B cell (primary cell): ENCODE data around the gene SLC22A13. TPM values are rescaled to one million over a fixed set of nuclear protein-coding genes. Genes with fewer than 3 reads are reported as not detected.

ENCODE experiments used
- ATAC-seq: fragments of 200-7000 bp; cut with Tn5 transposase; one replicate; pipeline ENCODE4 v1.10.0; 2021; ENCODE audit warnings: low read depth, mild to moderate bottlenecking, moderate number of reproducible peaks, moderate library complexity
- CTCF ChIA-PET: fragments of 350-600 bp; sonication (Branson Sonifier 250); formaldehyde crosslinking; loops from one replicate; lab custom pipeline; 2021; ENCODE audit warnings: antibody characterized with exemption, inconsistent platforms; lab: Charles Lee
- POLR2A ChIA-PET: fragments of 350-600 bp; sonication (Branson Sonifier 250); formaldehyde crosslinking; loops from one replicate; lab custom pipeline; 2021; ENCODE audit warnings: antibody characterized with exemption; lab: Charles Lee
- DNase-seq: peaks from one replicate; pipeline ENCODE4 v3.0.0; 2013
- H2AFZ ChIP-seq: 2 replicates; pipeline ENCODE4 v1.6.1; 2012; ENCODE audit warnings: mild to moderate bottlenecking, low read depth, low read length; ENCODE audit not compliant: insufficient read depth, poor library complexity, severe bottlenecking
- H3K27ac ChIP-seq, 2 donors: 1 replicate in 1 of 2; 2 replicates in 1 of 2; pipeline ENCODE4 v1.5.1; 2012 to 2013; ENCODE audit warnings: low read length in 2 of 2, mild to moderate bottlenecking in 2 of 2, moderate library complexity in 1 of 2
- H3K27me3 ChIP-seq, 4 experiments: fragments of 200-600 bp in 1 of 4; sonication (generic) in 1 of 4; replicated peaks in 1 of 4; 1 replicate in 2 of 4; 2 replicates in 2 of 4; pipeline versions ENCODE4 v1.6.1 to v1.7.0; 2013 to 2016; ENCODE audit warnings: low read length in 3 of 4, mild to moderate bottlenecking in 2 of 4, mixed read lengths in 1 of 4, moderate library complexity in 1 of 4; ENCODE audit not compliant: insufficient read depth in 4 of 4, control insufficient read depth in 3 of 4; ENCODE audit errors: control extremely low read depth in 1 of 4
- H3K36me3 ChIP-seq, 2 experiments: replicated peaks in 1 of 2; 1 replicate in 1 of 2; 2 replicates in 1 of 2; pipeline versions ENCODE4 v1.6.1 to v1.7.1; 2013; ENCODE audit warnings: low read length in 1 of 2; ENCODE audit not compliant: insufficient read depth in 2 of 2, control insufficient read depth in 1 of 2; ENCODE audit errors: control extremely low read depth in 1 of 2, extremely low read depth in 1 of 2
- H3K4me1 ChIP-seq, 2 donors: fragments of 200-600 bp in 1 of 2; sonication (generic) in 1 of 2; 1 replicate in 1 of 2; 2 replicates in 1 of 2; pipeline versions ENCODE4 v1.5.1 to v1.6.1; 2013 to 2017; ENCODE audit warnings: low read length in 2 of 2; ENCODE audit not compliant: control insufficient read depth in 2 of 2, insufficient read depth in 2 of 2
- H3K4me2 ChIP-seq: replicated peaks from 2 replicates; pipeline ENCODE3; 2012; ENCODE audit warnings: mild to moderate bottlenecking, low read depth, low read length; ENCODE audit not compliant: poor library complexity, severe bottlenecking
- H3K4me3 ChIP-seq, 5 experiments: fragments of 200-600 bp in 1 of 5; sonication (generic) in 1 of 5; 1 replicate in 3 of 5; 2 replicates in 2 of 5; pipeline versions ENCODE4 v1.5.1 to v1.7.0; 2011 to 2016; ENCODE audit warnings: low read length in 4 of 5, mild to moderate bottlenecking in 4 of 5, low read depth in 2 of 5, control low read depth in 1 of 5, moderate library complexity in 1 of 5; ENCODE audit not compliant: insufficient read depth in 1 of 5; ENCODE audit errors: control extremely low read depth in 1 of 5, extremely low read depth in 1 of 5
- H3K79me2 ChIP-seq: fragments of 200-600 bp; sonication (generic); one replicate; pipeline ENCODE4 v1.6.0; 2016; ENCODE audit warnings: low read length; ENCODE audit not compliant: control insufficient read depth, insufficient read depth
- H3K9ac ChIP-seq: fragments of 200-600 bp; sonication (generic); 2 replicates; pipeline ENCODE4 v1.6.1; 2017; ENCODE audit warnings: mild to moderate bottlenecking, low read length, moderate library complexity
- H3K9me3 ChIP-seq, 3 donors: one replicate each; pipeline versions ENCODE4 v1.6.1 to v1.7.1; 2013; ENCODE audit warnings: low read length in 2 of 3; ENCODE audit not compliant: control insufficient read depth in 2 of 3, insufficient read depth in 1 of 3; ENCODE audit errors: control extremely low read depth in 1 of 3
- H4K20me1 ChIP-seq: 2 replicates; pipeline ENCODE4 v1.6.0; 2012; ENCODE audit warnings: mild to moderate bottlenecking, low read length; ENCODE audit not compliant: insufficient read depth, control insufficient read depth, poor library complexity, severe bottlenecking
- H3K27ac Mint-ChIP-seq: one replicate; pipeline ENCODE4 v1.8.0; 2021; ENCODE audit warnings: mixed read lengths
- H3K27me3 Mint-ChIP-seq: one replicate; pipeline ENCODE4 v1.8.0; 2021; ENCODE audit warnings: mixed read lengths
- H3K4me1 Mint-ChIP-seq: one replicate; pipeline ENCODE4 v1.8.0; 2021; ENCODE audit warnings: mixed read lengths
- H3K4me3 Mint-ChIP-seq: one replicate; pipeline ENCODE4 v1.8.0; 2021; ENCODE audit warnings: mixed read lengths
- H3K9me3 Mint-ChIP-seq: one replicate; pipeline ENCODE4 v1.8.0; 2022; ENCODE audit warnings: mixed read lengths; ENCODE audit not compliant: insufficient read depth
- EZH2 ChIP-seq: IDR thresholded peaks from 2 replicates; pipeline ENCODE4 v1.6.1; 2012; ENCODE audit warnings: borderline replicate concordance, low read depth, mild to moderate bottlenecking, moderate library complexity, low read length; ENCODE audit not compliant: insufficient read depth, poor library complexity, severe bottlenecking
- WGBS: methylation state at CpG from one replicate; pipeline ENCODE4 v1.1.5; 2013; ENCODE audit warnings: missing lambda C conversion rate; ENCODE audit not compliant: insufficient coverage; 5-methylcytosine and 5-hydroxymethylcytosine counted together
- intact Hi-C: fragments of 100-400 bp; cut with micrococcal nuclease; formaldehyde crosslinking; loops from one replicate; pipeline ENCODE4 v1.10.0; 2022
- polyA plus RNA-seq: library from polyadenylated mRNA; depleted of rRNA; stranded (reverse); fragments of >200 nt; gene quantifications from 2 replicates; pipeline ENCODE4 v1.2.3, GENCODE V29; 2012
- total RNA-seq, 2 donors: library from RNA; stranded (reverse); fragments of 120-200 nt in 1 of 2; gene quantifications; 1 replicate in 1 of 2; 2 replicates in 1 of 2; pipeline versions ENCODE4 v1.2.3 to v1.2.4, GENCODE V29; 2013 to 2022
- TF ChIP-seq, protein P1 (sequence below): fragments of 200-600 bp; IDR thresholded peaks from one replicate; pipeline ENCODE4 v1.8.0; 2022; ENCODE audit warnings: antibody characterized with exemption, mild to moderate bottlenecking

The SLC22A13 gene
- total and polyA plus RNA-seq, 2 donors (not counting 1 experiment from before 2014, with no cell fraction given), result 0.31 to 0.91 TPM

DNA sequence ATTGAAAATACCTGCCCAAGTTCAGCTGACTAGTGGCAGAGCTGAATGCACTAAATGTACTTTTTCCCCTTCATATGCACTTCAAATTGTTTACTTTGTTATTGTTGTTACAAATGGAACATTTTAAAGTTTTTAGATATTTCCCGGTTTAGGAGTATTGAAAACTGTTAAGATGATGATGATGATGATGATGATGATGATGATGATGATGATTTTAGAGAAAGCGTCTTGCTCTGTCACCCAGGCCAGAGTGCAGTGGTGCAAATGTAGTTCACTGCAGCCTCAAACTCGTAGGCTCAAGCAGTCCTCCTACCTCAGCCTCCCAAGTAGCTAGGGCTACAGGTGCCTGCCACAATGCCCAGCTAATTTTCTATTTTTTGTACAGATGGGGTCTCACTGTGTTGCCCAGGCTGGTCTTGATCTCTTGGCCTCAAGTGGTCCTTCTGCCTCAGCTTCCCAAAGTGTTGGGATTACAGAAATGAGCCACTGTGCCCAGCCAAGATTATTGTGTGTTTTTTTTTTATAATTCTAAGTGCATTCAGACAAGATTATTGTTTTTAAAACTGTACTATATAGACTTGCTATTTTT is 45.9 kb upstream of the SLC22A13 start:
- CTCF ChIA-PET, result interaction anchor here (1.1 kb wide), 1 partner anchor 9 kb away, joined by 3 read pairs; no protein-coding TSS in a partner anchor
- H2AFZ ChIP-seq, result no peak overlapping the region
- H3K36me3 ChIP-seq, result peaks cover 9 to 13% of the 10 kb centered on the region in 2 experiments
- POLR2A ChIA-PET, result no interaction called here
- no peak for ATAC-seq
- no peak overlapping the region for H3K4me2 ChIP-seq
- H3K4me1 Mint-ChIP-seq, result peaks cover 9% of the 10 kb centered on the region
- no peak overlapping the region for H3K27ac ChIP-seq
- no peak for TF ChIP-seq EZH2
- TF ChIP-seq, protein P1, sequence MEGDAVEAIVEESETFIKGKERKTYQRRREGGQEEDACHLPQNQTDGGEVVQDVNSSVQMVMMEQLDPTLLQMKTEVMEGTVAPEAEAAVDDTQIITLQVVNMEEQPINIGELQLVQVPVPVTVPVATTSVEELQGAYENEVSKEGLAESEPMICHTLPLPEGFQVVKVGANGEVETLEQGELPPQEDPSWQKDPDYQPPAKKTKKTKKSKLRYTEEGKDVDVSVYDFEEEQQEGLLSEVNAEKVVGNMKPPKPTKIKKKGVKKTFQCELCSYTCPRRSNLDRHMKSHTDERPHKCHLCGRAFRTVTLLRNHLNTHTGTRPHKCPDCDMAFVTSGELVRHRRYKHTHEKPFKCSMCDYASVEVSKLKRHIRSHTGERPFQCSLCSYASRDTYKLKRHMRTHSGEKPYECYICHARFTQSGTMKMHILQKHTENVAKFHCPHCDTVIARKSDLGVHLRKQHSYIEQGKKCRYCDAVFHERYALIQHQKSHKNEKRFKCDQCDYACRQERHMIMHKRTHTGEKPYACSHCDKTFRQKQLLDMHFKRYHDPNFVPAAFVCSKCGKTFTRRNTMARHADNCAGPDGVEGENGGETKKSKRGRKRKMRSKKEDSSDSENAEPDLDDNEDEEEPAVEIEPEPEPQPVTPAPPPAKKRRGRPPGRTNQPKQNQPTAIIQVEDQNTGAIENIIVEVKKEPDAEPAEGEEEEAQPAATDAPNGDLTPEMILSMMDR, result no peak
- H3K27ac Mint-ChIP-seq, result no peak overlapping the region
- H4K20me1 ChIP-seq, result no peaks in the 10 kb centered on the region
- no peak for DNase-seq
- H3K9ac ChIP-seq, result no peak overlapping the region
- WGBS, result 96% methylated on average over 3 of the region's 3 CpGs
- no peaks in the 10 kb centered on the region for H3K4me1 ChIP-seq
- H3K27me3 ChIP-seq, result no peaks in the 10 kb centered on the region
- H3K9me3 ChIP-seq, result no peaks in the 10 kb centered on the region
- H3K27me3 Mint-ChIP-seq, result no peaks in the 10 kb centered on the region
- H3K4me3 ChIP-seq, result no peak overlapping the region
- H3K79me2 ChIP-seq, result no peaks in the 10 kb centered on the region
- no peaks in the 10 kb centered on the region for H3K9me3 Mint-ChIP-seq
- intact Hi-C loops, result no loop called here
- H3K4me3 Mint-ChIP-seq, result no peak overlapping the region

DNA sequence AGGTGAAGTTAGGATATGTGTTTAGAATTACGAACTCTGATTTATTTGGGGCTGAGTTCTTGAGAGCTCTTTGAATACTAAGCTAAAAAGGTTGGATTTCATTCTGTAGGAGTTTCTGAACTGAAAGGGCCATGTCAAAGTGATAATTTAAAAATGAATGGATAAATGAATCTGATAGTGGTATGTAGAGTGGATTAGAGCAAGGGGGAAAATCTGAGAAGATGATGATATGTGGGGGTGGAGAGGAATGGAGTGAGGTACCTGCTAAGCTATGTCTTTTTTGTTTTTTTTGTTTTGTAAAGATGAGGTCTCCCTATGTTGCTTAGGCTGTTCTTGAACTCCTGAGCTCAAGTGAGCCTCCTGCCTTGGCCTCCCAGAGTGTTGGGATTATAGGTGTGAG is 44.6 kb upstream of the SLC22A13 start:
- Histone ChIP-seq H3K4me3 (no peak overlapping the region), H3K27me3 (no peaks in the 10 kb centered on the region), H3K4me2 (no peak overlapping the region), H3K79me2 (no peaks in the 10 kb centered on the region), H3K4me1 (no peaks in the 10 kb centered on the region), H3K36me3 (peaks cover 11 to 23% of the 10 kb centered on the region in 2 experiments), H3K27ac (no peak overlapping the region), H3K9ac (no peak overlapping the region), H2AFZ (no peak overlapping the region), H3K9me3 (no peaks in the 10 kb centered on the region), H4K20me1 (no peaks in the 10 kb centered on the region)
- ChIA-PET CTCF (no interaction called here), POLR2A (no interaction called here)
- ATAC-seq (no peak), DNase-seq (no peak)
- Mint-ChIP-seq H3K9me3 (no peaks in the 10 kb centered on the region), H3K4me3 (no peak overlapping the region), H3K4me1 (peaks cover 9% of the 10 kb centered on the region), H3K27ac (no peak overlapping the region), H3K27me3 (no peaks in the 10 kb centered on the region)
- no peak for TF ChIP-seq EZH2
- TF ChIP-seq, protein P1, result no peak
- intact Hi-C loops, result no loop called here
- WGBS, result 100% methylated on average over 1 of the region's 1 CpG
